HG03354 (cell line): Measurements from ENCODE around the gene GALNTL6.

ENCODE experiments used
- ATAC-seq: cut with Tn5 transposase; IDR thresholded peaks from one replicate; pipeline ENCODE4 v1.9.1; 2021; ENCODE audit warnings: mild to moderate bottlenecking; ENCODE audit not compliant: unreplicated experiment, poor library complexity, severe bottlenecking

The GALNTL6 gene

DNA sequence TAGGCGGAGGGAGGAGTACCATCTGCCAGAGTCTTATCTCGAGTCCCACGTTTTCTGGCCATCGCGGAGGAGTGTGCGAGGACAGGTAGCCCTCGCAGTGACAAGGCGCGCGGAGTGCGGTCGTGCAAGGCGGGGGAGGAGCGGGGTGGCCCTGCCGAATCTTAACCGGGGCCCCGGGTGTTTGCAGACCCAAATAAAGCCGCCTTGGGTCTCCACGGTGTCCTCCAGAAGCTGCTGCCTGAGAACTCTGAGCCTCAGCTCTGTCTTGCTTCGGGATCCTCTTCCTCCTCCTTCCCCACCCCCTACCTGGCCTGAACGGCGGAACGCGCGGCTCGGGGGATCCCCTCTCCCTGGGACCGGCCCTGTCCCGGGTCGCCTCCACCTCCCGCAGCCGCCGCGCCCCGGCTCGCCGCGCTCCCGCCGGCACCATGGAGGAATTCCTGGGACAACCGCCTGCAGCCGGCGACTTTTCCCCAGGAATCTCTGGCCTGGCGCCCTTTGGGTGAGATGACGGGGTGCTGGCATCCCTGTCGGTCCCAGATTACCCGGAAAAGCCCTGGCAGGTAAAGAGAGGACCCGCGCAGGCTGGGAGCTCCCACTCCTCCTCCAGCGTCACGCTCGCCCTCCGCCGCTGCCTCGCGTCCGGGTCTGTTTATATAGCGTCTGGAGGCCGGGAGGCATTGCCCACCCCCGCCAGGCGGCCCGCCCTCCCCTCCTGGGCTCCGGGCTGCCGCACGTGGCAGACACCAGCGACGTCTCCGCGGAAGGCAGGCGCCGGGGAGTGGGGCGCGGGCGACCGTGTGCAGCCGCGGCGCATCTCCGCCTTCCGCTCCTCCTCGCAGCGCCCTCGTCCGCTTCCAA, at the start of gene GALNTL6:
TSS of gene GALNTL6 (plus strand) at position 740 of the 861 bp plus-strand sequence.
- ATAC-seq = peak; percentile 47

DNA sequence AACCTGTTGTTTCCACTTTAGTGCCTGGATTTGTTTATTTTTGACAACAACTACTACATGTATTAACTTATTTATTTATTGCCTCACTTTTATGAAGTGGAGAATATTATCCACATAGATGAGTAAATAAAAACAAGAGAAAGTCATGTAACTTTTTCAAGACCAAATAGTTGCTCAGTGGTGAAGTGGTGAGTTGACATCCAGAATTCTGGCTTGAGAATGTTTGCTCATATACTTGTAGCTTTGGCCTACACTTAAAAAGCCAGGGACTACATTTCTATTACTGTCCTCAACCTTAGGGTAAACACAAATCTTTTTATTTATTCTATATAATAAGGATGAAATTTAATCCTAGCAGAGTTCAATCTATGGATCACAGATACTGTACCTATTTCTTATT, 47.7 kb upstream of the GALNTL6 start:
- no peak for ATAC-seq

DNA sequence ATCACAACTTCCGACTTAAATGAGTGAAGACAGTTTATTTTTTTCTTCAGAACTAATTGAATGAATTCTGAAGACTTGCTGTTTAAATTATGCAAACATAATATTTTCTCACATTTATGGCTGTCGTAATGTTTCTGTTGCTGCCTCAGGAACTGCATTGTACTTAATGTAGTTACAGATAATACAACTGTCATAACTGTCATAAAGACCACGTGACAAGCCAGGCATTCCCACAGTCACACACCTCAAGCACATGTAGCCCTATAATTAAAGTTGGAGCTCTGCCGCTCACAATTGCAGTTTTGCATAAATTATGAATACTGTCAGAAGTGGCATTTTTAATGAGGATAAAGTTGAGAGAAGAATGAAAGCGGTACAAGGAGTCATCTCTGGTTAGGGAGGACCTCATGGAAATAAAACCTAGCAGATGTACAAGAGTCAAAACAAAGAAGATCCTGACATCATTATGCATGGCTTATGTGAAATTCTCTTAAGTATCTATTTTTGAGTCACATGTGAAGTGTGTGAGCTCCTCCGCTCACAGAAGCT, 38.5 kb upstream of the GALNTL6 start:
- no peak for ATAC-seq

DNA sequence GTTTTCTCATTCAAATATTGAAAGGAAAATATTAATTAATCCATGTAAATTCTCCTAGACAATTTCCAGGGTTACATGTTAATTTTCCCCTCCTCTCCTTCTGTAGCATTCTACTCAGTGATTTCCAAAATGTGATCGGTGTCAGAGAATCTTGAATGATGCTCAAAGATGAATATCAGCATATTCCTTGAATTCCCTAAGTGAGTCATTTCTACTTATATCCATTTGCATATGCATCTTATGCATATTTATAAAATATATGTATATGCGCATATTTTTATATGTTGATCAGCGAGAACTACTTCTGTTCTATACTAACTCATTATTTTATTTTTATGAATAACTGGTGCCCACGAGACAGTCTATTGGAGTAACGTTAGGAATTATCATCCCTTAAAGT, 33.9 kb upstream of the GALNTL6 start:
- ATAC-seq = no peak

DNA sequence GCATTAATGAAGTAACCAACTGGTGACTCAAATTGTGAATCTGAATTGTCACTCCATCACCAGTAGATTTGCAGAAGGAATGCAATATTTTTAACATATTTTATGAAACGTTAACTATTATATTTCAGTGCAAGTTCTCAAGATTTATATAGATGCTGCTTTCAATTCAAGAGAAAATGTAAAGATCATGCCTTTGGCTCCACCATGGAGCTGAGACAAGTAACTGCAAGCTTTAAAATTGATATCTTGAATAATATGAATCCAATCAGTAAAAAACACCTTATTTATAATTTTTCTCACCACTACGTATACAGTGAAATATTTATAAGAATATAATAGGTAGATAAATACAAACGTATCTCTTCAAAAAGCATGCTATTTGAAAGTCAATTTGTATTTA, 27.8 kb upstream of the GALNTL6 start:
- ATAC-seq = no peak

DNA sequence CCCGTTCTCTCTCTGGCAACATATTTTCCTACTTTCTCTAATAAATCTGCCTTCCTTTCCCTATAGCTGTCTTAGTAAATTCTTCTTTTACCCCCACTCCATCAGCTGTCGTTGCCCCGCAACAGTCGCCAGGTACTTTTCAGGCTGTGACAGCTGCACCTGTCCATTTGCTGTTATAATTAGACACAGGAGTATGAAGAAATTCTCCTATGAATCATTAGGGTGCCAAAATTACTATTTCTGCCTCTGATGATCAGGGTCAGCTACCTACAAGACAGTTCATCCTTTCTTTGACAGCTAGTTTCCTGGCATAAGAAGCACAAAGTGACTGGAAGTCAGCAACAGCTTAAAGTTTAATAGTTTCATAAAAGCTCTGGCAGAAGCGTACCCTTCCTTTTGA, 19.5 kb upstream of the GALNTL6 start:
- ATAC-seq = no peak

DNA sequence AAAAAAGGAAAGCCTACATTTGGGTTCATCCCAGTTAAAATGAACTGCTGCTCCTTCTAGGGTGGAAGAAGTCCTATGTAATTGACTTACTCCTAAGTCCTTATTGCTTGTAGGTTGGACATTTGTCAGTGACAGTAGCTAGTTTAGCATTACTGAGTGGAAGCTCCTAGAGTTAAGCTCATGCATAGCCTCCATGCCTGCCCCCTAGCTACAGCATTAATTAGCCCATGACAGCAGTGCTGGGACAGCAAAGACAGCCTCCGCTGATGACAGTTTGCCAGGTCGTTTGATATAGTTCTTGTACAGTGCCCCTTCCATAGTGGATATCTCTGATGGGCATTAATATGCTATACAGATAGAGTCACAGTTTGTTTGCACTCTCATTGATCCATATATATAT, 18.7 kb upstream of the GALNTL6 start:
- no peak for ATAC-seq

DNA sequence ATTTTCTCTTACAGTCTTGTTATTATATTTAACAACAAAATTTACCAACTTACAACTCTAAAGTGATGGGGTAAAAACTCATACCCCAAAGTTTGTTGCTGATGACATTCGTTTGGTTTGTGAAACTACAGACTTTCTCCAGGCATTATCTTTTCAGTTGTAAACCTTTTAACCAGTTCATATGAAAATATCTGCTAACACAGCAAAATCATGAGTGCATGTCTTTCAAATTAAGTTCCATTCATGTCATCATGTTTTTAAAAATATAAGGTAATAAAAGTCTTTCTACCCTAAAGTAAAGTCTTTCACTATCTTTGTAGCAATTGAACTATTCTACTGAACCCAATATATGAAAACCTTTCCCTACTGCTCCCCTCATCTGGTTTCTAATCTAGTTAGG, 3.4 kb upstream of the GALNTL6 start:
- no peak for ATAC-seq

DNA sequence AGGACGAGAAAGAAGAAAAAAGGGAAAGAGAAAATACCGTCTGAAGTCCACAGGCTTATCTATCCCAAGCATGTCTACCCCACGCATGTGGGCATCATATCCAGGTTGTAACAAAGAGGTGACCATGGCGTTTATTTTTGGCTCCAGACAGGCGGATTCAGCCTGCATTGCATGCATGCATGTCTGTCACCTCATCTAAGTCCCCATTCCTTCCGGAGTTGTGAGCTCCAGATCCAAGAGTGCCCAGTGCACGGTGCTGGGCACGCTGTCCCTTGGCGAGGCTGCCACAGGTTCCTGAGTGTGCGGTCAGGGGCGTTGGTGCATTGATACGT, 905 bp upstream of the GALNTL6 start:
- ATAC-seq = peak; percentile 1

DNA sequence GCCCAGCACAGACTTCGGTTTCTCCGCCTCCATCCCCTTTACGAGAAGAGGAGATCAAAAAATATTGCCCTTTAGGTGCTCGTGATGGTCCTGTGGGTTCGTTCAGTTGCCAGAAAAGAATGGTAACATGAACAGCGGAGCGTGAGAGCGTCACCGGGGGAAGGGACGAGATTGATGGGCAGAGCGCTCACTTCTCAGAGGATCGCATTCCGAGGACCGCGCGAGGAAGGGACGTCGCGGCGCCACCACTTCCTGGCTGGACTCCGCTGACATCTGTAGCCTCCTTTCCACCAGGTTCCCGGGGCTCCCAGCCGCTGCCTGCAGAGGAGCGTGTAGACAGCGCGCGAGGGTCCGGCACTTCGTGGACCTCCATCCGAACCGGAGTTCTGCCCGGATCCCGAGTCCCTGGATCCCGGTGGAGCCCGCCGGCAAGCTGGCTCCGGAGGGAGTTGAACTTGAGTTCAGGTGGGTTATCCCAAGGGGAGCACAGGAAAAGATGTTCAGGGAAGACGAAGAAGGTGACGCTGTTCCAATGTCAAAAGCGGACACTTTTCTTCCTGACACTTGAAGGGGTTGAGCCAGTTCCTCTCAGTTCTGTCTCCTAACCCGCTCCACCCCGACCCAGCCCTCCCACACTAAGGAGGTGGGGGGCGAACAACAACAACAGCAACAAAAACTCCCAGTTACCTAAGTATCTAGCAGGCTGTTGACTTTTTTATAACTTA, 484 bp downstream of the GALNTL6 start:
- ATAC-seq = peak; percentile 26

DNA sequence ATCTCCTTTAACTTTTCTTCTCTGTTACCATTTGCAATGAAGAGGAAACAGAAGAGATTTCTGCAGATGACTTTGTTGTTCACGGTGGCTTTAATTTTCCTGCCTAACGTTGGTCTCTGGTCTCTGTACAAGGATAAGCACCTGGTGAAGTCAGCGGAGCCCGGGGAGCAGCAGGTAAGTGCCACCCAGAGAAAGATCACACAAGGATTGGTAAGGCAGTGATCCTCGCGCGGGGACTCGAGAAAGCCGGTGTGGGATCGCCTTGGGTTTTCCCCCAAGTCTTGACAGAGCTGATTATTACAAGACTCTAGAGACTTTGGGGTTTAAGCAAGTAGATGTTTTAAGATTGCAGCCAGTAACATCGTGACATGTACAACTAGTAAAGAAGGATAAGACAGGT, 1.3 kb downstream of the GALNTL6 start:
- no peak for ATAC-seq

DNA sequence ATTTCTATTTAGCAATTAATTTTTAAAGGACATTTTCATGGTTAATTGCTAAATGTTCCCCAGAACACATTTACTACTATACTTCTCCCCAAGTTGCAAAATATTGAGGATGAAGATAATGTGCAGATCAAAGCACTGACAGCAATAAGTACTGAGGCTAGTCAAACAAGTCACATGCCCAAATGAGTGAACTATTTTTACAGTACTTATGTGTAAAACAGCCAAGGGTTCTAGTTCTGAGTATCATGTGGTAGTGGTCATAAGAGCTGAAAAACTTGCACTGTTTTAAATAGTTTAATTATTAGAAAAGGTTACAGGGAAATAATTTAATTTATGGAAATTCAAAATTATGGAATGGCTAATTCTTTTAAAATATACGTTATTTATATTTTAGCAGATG, 3.8 kb downstream of the GALNTL6 start:
- ATAC-seq = peak; percentile 60

DNA sequence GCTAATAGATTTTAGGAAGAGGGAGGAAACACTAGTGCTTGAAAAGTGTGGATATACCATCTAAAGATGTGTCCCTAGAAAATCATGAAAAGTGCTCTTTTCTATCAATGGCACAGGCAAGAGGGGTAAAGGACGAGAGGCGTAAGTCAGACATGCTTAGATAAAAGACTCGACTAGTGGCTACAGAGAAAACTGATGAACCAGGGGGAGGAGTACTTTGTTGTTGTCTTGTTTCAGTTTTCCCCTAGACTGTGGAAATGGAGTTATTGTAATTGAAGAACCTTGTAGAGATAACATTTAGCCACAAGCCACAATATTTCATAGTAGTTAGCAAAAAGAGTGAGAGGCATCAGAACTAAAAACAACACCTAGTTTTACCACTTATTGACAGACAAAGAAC, 21.4 kb downstream of the GALNTL6 start:
- no peak for ATAC-seq

DNA sequence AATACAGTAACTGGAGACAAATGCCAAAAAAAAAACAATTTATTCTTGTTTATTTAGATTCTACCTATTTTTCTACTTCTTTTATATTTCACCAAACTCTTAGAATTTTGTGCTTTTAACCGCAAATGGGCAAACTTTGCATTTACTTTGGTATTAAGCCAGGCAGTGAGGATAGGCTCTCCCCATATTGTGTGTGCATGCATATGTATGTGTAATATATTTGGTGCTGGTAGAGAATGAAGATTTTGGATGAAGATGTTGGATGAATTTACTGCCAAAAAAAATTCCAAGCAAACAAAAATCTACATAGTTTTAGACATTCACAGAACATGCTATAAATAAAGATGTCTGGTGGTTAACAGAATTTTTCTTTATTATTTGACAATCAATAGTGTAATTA, 30.3 kb downstream of the GALNTL6 start:
- no peak for ATAC-seq

DNA sequence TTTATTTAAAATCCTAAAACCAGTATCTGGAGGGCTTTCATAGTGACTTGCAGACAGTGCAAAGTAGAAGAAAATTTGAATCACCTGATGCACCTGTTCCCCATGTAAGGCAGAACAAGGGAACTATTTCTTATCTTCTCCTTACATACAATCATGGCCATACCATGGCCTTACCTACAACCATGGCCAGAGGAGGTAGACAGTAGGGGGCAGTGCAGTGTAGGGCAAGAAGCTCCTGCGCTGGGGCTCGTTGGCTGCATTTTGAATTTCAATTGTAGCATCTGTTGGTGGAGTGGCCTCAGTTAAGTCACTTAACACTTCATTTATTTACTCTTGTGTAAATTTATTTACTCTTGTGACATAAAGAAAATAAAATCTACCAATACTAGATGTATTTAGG, 33.0 kb downstream of the GALNTL6 start:
- peak; percentile 81 for ATAC-seq

DNA sequence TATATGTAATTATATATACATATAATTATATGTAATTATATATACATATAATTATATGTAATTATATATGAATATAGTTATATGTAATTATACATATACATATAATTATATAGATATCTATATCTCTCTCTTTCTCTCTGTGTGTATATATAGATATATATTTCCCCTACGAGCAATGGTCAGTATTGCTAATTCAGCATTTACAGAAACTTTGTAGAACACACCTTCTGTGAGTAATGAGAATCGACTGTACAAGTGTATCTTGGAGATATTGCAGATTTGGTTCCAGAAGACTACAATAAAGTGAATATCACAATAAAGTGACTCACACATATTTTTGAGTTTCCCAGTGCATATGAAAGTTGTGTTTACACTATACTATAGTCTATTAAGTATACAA, 33.7 kb downstream of the GALNTL6 start:
- no peak for ATAC-seq

DNA sequence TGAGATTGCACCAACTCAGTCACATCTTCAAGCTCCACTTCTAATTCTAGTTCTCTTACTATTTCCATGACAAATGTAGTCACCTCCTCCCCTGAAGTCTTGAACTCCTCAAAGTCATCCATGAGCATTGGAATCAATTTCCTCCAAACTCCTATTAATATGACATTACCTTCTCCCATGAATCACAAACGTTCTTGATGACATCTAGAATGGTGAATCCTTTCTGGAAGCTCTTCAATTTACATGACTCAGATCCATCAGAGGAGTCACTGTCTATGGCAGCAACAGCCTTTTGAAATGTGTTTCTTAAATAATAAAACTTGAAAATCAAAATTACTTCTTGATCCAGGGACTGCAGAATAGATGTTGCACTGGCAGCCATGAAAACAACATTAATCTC, 34.5 kb downstream of the GALNTL6 start:
- ATAC-seq = no peak

DNA sequence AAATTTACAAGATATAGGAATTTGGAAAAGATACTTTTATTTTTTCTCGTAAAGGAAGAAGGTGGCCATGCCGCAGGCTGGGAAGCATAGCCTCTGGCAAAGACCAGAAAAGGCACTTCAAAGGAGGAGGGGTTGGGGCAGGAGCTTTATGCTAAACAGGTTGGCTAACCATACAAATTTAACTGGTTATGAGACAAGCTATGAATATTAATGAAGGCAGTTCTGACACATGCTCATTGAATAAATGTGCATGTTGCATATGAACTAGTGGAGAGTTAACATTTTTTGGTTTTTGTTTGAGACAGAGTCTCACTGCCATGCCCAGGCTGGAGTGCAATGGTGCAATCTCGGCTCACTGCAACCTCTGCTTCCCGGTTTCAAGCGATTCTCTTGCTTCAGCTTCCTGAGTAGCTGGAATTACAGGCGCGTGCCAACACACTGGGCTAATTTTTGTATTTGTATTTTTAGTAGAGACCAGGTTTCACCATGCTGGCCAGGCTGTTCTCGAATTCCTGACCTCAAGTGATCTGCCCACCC, 36.5 kb downstream of the GALNTL6 start:
- ATAC-seq = no peak

DNA sequence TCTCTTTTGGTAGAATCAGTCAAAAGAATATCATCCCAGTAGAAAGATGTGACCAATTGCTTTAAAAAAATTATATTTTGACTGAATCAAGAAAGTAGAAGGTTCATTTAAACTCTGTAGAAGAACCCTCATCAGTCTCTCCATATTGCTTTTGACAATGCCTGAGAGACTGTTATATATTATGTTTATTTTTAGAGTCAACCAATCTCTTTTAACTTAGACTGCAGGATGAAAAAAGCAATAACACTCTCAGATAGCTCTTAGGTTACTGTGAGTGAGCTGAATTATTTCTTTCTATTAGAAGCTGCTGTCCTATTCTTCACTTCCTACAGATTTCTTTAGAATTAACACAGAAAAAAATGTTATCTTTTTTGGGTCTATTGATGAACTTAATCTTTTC, 38.1 kb downstream of the GALNTL6 start:
- ATAC-seq = no peak

DNA sequence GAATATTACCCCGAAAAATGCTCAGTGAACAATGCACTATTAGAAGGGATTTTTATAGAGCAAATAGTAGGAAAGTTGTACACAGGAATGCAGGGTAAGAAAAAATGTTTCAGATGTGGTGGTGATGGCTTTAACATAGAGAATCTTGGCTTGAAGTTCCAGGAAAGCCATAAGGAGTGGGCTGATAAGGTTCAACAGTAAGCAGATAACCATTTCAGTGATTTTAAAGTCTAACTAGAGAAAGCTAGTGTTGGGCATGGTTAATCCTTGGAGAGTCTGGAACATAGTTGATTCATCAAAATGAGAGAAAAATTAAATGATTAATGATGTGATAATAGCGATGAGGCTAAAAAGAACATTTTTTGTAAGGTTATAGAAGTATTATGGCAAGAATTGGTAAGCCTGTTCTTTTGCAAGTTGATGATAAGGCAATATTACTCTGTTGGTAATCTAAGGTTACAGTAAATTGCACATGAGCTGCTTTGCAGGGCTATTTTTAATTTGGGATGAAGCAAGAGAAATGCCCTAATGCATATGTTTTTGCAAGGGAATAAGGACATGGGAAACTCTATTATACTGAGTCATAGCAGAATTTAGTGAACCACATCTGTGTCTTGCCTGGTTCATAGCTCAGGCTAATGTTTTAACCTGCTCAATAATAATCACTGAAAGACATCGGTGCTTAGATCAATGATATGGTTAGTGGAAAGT, 44.3 kb downstream of the GALNTL6 start:
- no peak for ATAC-seq
